NOMO-1 (cell line): Measurements from ENCODE around the gene HMGN1.

Experiments
- DNase-seq, 2 experiments: peaks; one replicate each; lab custom pipeline; 2025; ENCODE audit not compliant: unreplicated experiment in 2 of 2; lab: John Stamatoyannopoulos, UW

The HMGN1 gene

GRCh38 chr21:39312112-39313041, 36.5 kb downstream of the HMGN1 start:
- peak; percentile 82 to 90 for DNase-seq

- no peak for DNase-seq
Measured at GRCh38 chr21:39311164-39311563, 37.7 kb downstream of the HMGN1 start.

GRCh38 chr21:39307466-39307865, 41.4 kb downstream of the HMGN1 start:
- no peak for DNase-seq

GRCh38 chr21:39300587-39300986, 48.3 kb downstream of the HMGN1 start:
- no peak for DNase-seq

- DNase-seq: no peak
Measured at GRCh38 chr21:39296891-39297290, 52.0 kb downstream of the HMGN1 start.
